SHP77 treated with DMSO at 0.1 percent for 48 hours (cell line): Measurements from ENCODE around the gene TEX36.
"Not testable (repeated sequence)": the region's sequence is repeated elsewhere in the genome, so short reads cannot be mapped to it uniquely, and the experiment has no call there.

Source experiments
- DNase-seq: peaks from one replicate; lab custom pipeline; 2025; lab: John Stamatoyannopoulos, UW

TEX36 gene

DNA sequence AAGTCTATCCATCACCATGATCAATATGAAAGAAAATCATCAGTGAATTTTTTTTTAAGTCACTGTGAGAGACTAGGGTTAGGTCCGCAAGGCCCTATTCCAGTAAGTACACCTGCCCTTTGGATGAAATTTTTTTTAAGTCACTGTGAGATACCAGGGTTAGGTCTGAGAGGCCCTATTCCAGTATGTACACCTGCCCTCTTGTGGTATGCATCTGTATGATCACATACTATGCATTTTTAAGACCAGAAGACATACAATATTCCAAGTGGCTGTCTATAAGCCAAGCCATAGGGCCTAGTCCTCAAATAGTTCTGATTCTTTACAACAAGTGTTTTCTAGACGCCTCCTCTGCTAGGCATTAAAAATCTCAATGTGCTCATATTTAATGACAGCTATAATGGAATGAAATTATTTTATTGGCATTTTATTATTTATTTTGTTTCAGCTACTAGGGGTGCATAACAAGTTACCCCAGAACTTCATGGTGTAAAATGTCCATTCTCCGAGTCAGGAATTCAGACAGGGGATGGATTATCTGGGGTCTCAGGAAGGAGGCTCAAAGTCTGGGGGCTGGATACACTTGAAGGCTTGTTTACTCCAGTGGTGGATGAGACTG lies 53.1 kb downstream of the TEX36 start:
- peak; percentile 48 for DNase-seq

DNA sequence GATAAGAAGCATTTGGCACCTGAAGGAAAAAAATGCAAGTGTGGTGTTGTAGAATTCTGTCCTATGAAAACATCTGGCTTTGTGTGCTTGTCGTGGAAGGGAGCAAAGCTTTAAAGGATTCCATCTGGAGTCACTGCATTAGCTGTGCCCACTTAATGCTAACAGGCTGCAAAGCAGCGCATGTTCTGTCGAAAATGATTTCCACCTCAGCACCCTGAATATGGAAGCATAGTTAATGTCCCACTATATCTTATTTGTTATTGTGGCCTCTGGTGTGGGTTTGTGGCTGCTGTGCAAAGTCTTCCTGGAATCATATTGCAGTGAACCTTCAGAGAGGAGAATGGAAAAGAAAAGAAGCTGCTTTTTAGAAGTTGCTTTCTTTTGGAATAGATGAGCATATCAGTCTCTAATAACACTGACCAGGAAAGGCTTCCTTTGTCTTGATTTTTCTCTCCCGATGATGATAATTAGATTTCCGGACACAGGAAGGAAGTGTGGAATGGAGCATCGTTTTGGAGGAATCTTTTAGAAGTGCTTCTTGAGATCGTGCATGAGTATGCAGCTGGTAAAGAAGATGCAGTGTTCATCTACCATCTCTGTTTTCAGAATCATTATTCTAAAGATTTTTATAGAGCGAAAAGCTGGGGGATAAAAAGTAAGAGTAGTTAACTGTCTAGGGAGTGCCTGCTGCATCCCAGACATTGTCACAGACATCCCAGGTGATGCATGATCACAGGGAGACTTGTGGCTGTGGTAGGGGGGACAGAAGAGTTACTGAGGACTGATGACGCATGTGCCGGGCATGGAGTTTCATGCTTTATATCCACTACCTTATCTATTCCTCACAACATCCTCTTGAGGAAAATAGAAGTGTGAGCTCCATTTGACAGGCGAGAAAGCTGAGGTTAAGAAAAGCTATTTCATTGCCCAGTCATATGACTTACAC lies 54.6 kb downstream of the TEX36 start:
- DNase-seq = no peak

DNA sequence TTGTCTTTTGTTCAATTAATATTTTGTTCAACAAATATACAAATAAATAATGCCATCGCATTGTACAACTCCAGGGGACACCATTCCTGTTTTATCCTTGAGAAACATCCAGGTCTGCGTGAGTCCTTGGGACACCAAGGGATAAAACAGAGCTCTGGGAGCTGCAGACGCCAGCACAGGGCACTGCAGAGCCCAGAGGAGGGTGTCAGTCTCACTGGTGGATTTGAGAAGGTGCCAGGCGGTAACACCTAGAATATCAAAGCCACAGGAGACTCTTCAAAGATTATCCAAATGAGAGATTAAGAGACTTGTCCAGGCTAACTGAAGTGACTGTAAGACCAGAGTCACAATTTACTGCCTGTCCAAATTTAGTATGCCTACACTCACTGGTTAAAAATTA lies 55.3 kb downstream of the TEX36 start:
- no peak for DNase-seq

DNA sequence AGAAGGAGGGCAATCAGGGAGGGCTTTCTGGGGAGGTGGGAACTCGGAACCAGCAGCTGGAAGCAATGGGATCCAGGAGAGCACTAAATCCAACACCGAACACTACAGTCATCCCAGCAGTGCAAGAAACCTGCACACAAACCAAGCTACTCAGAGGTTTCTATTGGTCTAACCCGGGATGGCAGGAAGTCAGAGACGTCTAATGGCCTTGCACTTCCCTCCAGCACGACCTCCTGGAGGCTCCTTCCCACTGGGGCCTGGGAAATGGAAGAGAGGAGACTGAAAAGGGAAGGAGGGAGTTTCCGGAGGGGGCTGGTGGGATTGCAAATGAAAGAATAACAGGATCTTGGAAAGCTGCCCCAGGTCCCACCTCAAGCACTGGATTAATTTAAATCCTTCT lies 56.3 kb downstream of the TEX36 start:
- DNase-seq = no peak

DNA sequence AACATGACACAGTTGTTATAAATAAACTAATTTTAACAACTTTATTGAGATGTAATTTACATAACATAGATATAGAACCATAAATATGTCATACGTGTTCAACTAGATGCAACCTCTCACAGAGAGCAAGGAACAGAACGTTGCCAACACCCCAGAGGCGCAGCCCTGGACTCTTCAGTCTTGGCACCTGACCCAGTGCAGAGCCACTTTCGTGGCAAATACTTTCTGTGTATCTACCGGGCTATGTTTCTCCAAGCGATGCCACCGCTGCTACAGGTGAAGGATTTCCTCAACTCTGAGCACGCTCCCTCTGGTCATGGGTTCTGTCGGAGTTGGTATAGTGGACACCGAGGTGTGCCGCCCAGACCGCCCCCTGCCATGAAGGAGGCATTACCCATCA lies 57.4 kb downstream of the TEX36 start:
- DNase-seq = no peak

DNA sequence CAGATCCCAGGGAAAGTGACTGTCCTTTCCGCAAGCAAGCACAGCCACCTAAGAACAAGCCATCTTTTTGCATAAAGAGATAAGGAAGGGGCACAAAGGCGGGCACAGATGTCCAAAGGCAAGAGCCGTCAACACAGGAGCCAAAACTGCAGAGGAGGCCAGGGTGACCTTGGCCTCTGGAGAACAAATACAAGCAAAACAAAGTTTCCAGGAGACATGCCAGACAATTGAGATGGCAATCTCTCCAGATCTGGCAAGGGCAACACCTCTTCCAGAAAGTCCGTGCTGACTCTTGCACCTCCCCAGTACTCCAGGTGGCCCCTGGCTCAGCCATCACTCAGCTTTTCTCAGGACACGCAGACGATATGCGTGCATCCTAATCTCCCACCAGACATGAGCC lies 58.2 kb downstream of the TEX36 start:
- no peak for DNase-seq

DNA sequence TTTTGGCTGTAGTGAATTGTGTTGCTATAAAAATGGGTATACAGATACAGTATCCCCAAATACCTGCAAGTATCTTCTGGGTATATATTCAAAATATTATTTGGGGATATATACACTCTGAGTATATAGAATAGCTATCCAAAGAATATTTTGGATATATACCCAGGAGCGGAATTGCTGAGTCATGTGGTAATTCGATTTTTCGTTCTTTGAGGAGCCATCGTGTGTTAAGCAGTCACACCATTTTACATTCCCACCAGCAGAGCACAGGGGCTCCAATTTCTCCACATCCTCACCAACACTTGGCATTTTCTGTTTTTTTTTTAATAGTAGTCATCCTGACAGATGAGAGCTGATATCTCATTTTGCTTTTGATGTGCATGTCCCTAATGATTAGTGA lies 61.9 kb downstream of the TEX36 start:
- DNase-seq = no peak

DNA sequence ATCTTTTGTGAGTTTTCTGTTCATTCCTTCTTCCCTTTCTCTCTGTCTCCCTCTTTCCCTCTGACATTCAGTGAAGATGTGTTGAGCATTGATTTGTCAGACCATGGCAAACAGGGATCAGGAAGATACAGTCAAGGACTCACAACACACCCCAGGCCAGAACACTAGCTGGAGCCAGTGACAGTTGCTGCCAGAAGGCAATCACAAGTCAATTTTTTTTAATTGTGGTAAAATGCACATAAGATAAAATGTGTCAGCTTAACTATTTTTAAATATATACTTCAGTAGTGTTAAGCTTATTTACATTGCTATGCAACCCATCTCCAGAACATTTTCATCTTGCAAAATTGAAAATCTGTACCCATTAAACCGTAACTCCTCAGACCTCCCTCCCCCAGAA lies 62.6 kb downstream of the TEX36 start:
- DNase-seq = no peak

DNA sequence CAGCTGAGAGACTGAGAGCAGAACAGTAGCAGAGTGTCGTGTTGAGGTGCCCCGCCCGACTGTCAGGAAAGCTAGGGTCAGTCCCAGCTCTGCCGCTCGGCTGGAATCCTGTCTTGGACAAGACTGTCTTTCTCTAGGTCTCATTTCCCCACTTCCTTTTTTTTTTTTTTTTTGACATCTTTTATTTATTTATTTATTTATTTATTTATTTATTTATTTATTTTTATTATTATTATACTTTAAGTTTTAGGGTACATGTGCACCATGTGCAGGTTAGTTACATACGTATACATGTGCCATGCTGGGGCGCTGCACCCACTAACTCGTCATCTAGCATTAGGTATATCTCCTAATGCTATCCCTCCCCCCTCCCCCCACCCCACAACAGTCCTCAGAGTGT lies 69.9 kb downstream of the TEX36 start:
- not testable (repeated sequence) for DNase-seq

DNA sequence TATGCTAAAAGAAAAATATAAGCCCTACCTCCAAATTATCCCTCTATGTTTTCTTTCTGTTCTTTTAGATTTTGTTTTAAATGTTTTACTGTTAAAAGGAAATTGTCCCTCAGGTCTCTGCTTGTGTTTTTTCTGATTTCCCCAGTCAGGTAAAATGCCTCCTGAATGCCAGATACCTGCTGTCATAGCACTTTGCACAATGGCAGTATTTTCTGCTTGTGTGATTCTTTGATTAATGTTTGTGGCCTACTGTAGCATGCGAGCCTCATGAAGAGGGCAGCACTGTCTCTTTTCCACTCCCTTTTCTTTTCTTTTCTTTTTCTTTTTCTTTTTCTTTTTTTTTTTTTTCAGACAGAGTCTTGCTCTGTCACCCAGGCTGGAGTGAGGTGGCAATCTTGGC lies 71.2 kb downstream of the TEX36 start:
- no peak for DNase-seq

DNA sequence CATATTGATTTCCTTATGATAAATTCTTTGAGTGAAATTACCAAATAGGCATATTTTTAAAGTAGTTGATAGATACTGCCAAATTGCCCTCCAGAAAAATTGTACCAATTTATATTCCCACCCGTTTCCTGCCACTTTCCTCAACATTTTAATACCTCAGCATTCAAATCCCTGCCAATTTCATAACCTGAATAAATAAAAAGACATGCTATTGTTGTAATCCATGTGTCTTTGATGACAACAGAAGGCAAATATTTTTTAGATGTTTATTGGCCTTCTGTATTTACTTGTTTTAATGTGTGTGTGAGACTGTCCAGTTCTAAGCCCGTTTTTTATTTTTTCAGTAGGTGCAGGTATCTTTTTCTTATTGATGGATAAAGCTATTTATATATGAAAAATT lies 71.7 kb downstream of the TEX36 start:
- no peak for DNase-seq

DNA sequence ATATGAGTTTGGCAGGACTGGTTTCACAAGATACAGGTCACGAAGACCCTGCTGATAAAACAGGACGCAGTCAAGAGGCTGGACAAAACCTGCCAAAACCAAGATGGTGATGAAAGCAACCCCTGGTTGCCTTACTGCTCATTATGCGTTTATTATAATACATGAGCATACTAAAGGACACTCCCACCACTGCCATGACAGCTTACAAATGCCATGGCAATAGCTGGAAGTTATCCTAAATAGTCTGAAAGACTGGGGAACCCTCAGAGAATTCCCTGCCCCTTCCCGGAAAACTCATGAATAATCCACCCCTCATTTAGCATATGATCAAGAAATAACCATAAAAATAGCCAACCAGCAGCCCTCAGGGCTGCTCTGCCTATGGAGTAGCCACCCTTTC lies 73.1 kb downstream of the TEX36 start:
- no peak for DNase-seq

DNA sequence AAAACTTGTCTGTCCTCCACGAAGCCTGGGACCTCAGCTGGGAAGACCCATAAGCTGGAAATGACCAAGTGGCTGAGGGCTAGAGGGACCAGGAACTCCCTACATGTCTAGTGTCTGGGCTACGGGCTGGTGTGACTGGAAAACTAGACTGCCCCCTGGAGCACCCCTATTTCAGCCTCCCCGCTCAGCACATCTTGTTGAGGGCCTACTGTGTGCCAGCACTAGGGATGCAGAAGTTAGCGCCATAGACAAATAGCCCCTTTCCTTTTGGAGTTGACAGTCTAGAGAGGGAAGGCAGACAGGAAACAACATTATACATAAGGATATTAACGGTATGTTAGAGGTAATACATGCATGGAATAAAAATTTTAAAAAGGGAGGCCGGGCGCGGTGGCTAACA lies 74.5 kb downstream of the TEX36 start:
- DNase-seq = no peak

DNA sequence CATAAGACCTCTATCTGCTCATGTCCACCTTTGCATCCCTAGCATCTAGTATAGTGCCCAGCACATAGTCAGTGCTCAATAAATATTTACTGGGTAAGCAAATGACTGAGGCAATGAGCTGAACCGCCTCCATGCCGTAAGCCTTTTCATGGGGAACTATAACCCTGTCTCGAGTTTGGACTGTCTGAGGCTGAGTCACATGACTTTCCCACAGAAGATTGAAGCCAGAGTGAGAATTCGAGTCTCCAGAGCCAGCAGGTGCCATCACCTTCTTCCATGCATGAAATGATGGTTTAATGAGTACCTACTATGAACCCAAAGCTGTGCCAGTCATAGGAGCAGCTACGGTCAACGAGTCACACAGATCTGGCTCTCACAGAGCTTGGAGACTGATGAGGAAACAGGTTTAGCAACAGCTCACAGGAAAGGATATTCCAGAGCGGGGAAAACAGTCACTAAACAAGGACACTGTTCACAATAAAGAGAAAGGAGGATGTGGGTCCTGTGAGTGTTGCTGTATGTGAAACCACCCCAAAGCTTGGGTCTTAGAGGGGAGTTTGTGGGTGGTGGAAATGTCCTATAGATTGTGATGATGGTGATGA lies 75.2 kb downstream of the TEX36 start:
- no peak for DNase-seq

DNA sequence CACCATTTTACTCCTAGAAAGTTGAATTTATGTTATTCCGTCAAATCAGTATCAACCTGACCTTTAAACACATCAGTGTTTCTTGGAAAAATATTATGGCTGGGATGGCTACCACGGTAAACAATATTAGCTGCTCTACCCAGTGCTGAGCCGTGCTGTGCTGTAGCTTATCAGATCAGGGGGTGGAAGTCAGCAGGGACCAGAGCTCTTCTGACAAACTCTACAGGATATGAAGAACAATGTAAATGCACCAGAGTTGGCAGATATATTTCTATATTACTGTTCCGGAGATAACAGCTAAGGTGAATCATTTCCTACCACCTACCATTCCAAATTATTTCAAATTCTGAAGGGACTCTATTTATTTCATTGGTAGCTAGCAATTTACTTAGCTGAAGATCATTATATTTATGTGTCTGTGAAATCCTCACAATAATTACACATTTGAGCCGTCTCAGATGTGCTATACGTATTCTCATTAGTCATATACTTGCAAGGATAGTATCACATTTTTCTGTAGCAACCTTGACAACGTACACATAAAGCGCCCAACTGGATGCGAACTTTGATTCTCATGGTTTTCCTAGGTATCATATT lies 76.5 kb downstream of the TEX36 start:
- no peak for DNase-seq
